Measurements from ENCODE around the gene BRIX1.
"Not testable (repeated sequence)": the region's sequence is repeated elsewhere in the genome, so short reads cannot be mapped to it uniquely, and the experiment has no call there.

The BRIX1 gene

DNA sequence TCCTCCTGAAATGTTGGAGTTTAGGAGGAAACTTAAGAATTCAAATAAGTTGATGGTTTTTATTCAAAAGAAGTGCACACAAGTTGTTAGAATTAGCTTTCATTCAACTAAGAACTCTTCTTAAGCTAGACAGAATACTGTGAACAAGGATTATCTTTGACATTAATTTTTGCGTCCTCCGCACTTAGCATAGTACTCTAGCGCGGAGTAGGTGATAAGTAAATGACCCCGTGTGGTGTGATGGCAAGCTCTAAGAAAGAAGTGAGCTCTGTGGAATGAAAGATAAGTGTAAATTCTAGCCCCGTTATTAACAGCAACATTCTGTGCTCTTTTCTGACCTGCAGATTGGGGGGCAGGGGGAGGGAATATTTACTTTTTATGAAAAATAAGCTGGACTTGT, 1.0 kb downstream of the BRIX1 start:
- no peak for DNase-seq

GRCh38 chr5:34918025-34918424, 2.5 kb downstream of the BRIX1 start:
- DNase-seq: no peak

DNA sequence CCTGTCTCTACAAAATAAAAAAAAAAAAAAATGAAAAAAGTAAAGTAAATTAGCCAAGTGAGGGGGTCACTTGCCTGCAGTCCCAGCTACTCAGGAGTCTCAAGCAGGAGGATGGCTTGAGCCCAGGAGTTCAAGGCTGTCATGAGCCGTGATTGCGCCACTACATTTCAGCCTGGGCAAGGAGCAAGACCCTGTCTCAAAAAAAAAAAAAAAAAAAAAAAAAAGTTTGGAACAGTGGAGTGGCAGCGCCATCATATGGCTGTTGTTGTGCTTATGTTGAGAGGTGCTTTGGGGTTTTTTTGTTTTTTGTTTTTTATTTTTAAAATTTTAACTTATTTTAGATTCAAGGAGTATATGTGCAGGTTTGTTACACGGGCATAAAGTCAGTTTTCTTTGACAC, 3.6 kb downstream of the BRIX1 start:
- DNase-seq: no peak

- DNase-seq: not testable (repeated sequence)
Observed at GRCh38 chr5:34923256-34923655, 7.7 kb downstream of the BRIX1 start.

DNA sequence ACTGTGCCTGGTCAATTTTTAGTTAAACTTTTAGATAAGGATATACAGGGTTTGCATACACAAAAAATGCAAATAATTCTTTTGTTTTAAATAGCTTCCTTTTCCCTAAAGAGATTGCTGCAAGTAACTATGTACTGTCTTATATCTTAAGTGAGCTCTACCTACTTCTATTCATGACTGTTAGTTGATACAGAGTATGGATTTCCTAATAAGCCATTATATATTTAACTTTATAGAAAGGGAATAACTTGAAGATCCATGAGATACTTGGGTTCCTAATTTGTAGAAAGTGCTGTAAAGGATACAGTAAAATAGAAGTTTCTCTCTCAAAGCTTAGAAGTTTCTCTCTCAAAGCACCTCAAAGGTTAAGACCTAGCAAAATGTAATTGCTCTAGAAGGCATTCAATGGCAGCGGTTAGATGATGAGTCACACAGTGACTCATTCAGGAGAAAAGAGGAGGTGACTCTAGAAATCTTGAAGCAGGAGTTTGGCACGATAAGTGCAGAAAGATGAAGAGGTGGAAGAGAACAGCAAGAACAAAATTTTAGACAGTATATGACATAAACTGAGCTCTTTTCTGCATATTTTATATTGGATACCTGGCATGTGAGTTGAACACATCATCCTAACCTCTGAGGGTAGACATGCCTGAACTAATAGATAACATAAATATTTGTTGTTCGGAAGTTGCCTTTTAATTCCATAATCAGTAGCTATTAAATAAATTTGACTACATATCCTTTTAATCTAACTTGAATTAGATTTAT, 8.4 kb downstream of the BRIX1 start:
- DNase-seq: peak; percentile 86

- DNase-seq: no peak
Observed at GRCh38 chr5:34924462-34924765, 8.9 kb downstream of the BRIX1 start.

DNA sequence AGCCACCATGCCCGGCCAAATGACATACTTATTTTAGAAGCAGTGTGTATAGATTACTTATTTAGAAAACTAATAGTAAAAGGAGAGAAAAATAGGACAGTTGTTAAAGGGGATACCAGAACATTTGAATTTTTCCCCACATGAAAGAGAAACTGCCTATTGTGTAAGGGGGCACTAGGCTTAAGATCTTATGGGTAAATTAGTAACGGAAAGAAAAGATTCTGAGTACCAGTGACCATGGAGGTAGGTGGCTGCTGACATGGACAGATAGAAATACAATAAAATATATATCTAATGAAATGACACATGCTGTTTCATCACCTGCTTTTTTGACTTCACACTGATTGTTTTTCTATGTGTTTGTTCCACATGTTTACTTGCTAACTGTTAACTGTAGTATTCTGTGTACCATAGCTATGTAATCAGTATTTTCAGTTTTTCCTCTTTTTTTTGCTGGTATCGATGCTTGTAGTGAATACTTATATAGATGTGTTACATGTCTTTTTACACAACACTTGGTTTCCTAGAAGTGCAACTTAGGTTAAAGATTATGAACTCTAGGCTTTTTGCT, 10.9 kb downstream of the BRIX1 start:
- no peak for DNase-seq

GRCh38 chr5:34927785-34928184, 12.3 kb downstream of the BRIX1 start:
- no peak for DNase-seq

DNA sequence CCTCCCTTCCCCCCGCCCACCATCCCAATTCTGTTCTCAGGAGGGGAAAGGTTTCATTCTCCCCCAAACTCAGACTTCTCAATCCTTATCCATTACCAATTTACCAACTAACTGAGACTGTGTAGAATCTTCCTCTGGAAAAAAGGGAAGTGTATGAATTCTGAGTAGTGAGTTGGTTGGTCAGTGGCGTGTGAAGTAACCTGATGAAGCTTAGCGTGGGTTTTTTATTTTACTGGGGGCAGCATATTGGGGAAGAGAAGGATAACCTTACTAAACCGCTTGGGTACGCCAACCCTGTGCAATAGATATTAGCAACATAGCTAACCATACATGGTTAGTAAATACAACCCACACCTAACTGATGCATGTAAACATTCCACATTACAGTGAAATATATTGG, 12.8 kb downstream of the BRIX1 start:
- DNase-seq: no peak

DNA sequence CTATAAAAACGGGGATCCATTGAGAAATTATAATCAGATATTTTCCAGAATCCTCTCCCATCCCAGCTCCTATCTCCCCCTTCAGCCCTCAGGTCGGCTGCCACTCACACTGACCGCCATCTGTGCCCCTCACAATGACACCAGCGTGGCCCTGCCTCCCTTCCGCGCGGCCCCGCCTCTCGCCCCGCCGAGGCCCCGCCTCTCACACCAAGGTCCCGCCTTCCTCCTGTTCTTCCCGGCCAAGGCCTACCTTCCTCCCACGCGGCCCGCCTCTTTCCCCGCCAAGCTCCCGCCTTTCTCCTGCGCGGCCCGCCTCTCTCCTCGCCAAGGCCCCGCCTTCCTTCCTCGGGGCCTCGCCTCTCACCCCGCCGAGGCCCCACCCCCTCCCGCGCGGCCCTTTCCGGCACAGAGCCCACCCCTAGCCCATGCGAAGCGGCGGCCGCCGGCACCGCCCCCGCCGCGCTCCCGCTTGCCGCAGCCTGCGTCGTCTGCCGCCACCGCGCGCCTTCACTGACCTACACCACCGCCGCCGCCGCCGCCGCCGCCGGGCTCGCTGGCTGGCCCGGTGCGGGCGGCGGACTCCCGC, 13.7 kb downstream of the BRIX1 start, which contains the start of gene DNAJC21:
TSS of gene DNAJC21 (plus strand) at position 426 of the 586 bp plus-strand sequence. CDS start 261 bp downstream, outside the sequence.
- peak; percentile 97 for DNase-seq

- DNase-seq: peak; percentile 76
Observed at GRCh38 chr5:34929720-34930461, 14.4 kb downstream of the BRIX1 start.

DNA sequence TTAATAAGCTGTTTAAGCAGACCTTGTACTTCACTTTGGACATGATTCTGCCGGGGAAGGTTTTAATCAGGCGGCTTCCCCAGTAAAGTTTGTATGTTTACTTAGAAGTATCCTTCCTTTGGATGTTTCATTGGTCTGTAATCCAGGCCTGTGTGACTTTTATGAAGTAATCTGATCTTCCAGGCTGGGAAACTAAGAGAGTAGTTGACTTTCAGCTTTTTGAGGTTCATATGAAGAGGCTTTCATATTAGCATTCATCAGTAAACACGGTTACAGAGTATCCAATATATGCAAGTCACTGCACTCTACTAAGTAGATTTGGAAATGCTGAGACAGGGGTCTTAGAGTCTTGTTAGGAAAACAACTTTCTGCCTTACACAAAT, 14.9 kb downstream of the BRIX1 start:
- peak; percentile 24 for DNase-seq

GRCh38 chr5:34930870-34931269, 15.4 kb downstream of the BRIX1 start:
- no peak for DNase-seq

DNA sequence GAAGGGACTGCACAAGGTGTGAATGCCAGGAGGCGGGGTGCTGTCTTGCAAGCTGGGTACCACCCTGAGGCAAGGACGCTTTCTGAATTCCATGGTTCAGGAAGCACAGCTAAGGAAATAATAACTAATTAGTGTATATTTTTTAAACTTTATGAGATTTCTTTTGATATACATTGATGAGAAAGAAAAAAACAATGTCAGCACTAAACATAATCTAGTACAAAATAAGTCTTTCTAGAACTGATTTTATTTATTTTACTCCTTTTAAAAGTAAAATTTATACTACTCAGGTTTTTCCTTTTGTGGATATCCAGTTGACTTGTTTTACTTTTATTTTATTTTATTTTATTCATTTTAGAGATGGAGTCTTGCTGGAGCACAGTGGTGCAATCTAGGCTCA, 17.4 kb downstream of the BRIX1 start:
- DNase-seq: no peak

DNA sequence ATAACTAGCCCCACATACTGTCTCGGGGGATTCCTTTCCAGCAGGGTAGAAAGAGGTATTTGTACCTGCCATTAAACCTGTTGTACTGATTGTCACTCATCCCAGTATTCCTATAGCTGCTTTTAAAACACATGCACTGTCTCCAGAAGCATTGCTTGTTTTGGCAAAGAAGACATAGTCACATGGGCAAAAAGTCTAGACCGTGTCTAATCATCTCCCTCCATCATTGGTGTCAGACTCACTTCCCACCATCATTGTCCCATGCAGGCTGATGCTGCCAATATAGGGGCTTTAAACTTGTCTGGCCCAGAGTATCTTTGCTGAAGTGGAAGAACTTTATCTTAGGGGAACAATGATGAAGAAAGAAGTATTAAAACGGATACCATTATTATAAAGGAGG, 26.4 kb downstream of the BRIX1 start:
- no peak for DNase-seq

DNA sequence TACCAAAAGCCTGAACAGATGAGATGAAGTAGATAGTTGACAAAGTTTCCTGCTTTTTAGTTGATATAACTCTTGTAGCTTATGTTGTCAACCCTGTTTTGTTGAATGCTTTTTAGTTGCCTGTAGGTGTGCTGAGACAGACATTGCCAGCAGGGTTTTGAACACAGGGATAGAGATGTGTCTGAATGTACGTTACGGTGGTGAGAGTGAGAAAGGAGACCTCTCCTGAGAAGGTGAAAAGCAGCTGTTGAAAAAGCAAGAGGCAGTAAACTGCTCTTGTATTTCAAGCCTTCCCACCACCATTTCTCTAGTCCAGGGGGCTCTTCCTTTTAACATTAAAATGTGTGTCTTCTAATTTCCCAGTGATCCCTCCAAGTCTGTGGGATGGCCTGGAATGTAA, 28.5 kb downstream of the BRIX1 start:
- DNase-seq: no peak

- no peak for DNase-seq
Observed at GRCh38 chr5:34944460-34945047, 29.0 kb downstream of the BRIX1 start.

DNA sequence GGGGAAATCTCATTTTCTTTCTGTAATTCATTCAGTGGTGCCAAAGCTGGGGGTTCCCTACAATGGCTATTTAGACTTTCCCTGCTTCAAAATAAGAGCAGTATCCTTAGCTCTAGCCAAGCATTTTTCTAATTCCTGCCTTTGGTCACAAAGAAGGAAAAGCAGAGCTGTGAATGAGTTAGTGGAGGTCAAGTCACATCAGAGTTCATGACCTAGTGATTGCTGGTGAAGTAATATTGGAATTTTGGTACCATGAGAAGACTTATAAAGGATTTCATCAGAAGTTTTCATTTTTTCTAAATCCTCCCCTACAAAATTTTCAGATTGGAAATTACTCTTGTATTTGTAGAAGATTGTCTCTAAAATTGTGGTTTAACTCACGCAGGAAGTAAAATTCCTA, 41.8 kb downstream of the BRIX1 start:
- DNase-seq: peak; percentile 6

- peak; percentile 18 for DNase-seq
Observed at GRCh38 chr5:34957857-34958690, 42.6 kb downstream of the BRIX1 start.

- DNase-seq: peak; percentile 43
Observed at GRCh38 chr5:34959323-34959722, 43.8 kb downstream of the BRIX1 start.

DNA sequence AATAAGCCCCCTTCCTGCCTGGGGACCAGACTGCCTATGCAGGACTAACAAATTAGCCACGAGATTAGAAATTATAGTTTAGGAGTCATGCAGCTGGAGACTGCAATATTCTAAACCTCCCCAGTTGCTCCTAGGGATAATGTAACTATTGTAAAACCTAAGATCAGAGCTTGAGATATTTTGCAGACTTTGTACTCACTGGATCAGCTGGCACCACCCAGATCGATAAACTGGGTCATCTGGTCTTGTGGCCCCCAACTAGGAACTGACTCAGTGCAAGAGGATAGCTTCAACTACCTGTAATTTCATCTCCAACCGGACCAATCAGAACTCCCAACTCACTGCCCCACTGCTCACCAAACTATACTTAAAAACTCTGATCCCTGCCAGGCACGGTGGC, 52.0 kb downstream of the BRIX1 start:
- DNase-seq: no peak

- DNase-seq: no peak
Observed at GRCh38 chr5:34968258-34968657, 52.7 kb downstream of the BRIX1 start.

GRCh38 chr5:34970552-34970951, 55.0 kb downstream of the BRIX1 start:
- DNase-seq: no peak
